GM18861 (cell line): ENCODE measurements around the gene FGF1.

Experiments used
- ATAC-seq: cut with Tn5 transposase; IDR thresholded peaks from one replicate; pipeline ENCODE4 v1.9.1; 2021; ENCODE audit not compliant: unreplicated experiment

FGF1 gene

GRCh38 chr5:142586552-142586951 lies 99.3 kb downstream of the FGF1 start:
- ATAC-seq = no peak

- no peak for ATAC-seq
Observed at GRCh38 chr5:142585451-142585850, 100.4 kb downstream of the FGF1 start.

- ATAC-seq = no peak
Observed at GRCh38 chr5:142584891-142585290, 101.0 kb downstream of the FGF1 start.

- ATAC-seq = no peak
Observed at GRCh38 chr5:142578161-142578830, 107.6 kb downstream of the FGF1 start.

- ATAC-seq = no peak
Observed at GRCh38 chr5:142576804-142577203, 109.1 kb downstream of the FGF1 start.

- ATAC-seq = no peak
Observed at GRCh38 chr5:142576303-142576702, 109.6 kb downstream of the FGF1 start.

- ATAC-seq = no peak
Observed at GRCh38 chr5:142572006-142572405, 113.9 kb downstream of the FGF1 start.

GRCh38 chr5:142571371-142571770 lies 114.5 kb downstream of the FGF1 start:
- no peak for ATAC-seq

GRCh38 chr5:142569905-142570304 lies 116.0 kb downstream of the FGF1 start:
- no peak for ATAC-seq

- ATAC-seq = no peak
Observed at GRCh38 chr5:142568996-142569335, 116.9 kb downstream of the FGF1 start.

GRCh38 chr5:142568283-142568995 lies 117.5 kb downstream of the FGF1 start:
- no peak for ATAC-seq

- ATAC-seq = no peak
Observed at GRCh38 chr5:142561486-142562097, 124.3 kb downstream of the FGF1 start.

GRCh38 chr5:142561029-142561428 lies 124.9 kb downstream of the FGF1 start:
- no peak for ATAC-seq

GRCh38 chr5:142552107-142552506 lies 133.8 kb downstream of the FGF1 start:
- no peak for ATAC-seq

- no peak for ATAC-seq
Observed at GRCh38 chr5:142551338-142552067, 134.4 kb downstream of the FGF1 start.

GRCh38 chr5:142550471-142550870 lies 135.4 kb downstream of the FGF1 start:
- no peak for ATAC-seq

GRCh38 chr5:142549834-142550233 lies 136.1 kb downstream of the FGF1 start:
- ATAC-seq = no peak

- ATAC-seq = no peak
Observed at GRCh38 chr5:142548739-142549275, 137.1 kb downstream of the FGF1 start.

GRCh38 chr5:142547445-142548380 lies 138.2 kb downstream of the FGF1 start:
- ATAC-seq = no peak

GRCh38 chr5:142545650-142546322 lies 140.1 kb downstream of the FGF1 start:
- no peak for ATAC-seq
